ENCODE measurements around the gene TMEM63A.

GRCh38 chr1:225835856-225836255 lies 46.3 kb downstream of the TMEM63A start:
- TF ChIP-seq CTCF (IDR thresholded peaks at IDR 0.05; ENCODE audit: extremely low read depth in 1 of 2, insufficient read depth in 1 of 2, low read depth in 1 of 2, low read length in 2 of 2) (no peak), JUN (IDR thresholded peaks at IDR 0.05; ENCODE audit: borderline replicate concordance, insufficient read depth, insufficient read length, low read depth) (no peak), POLR2A (IDR thresholded peaks at IDR 0.05; ENCODE audit: low read depth, low read length) (no peak), EZH2 (IDR thresholded peaks at IDR 0.05; ENCODE audit: borderline replicate concordance, low read depth, low read length, severe bottlenecking) (no peak), GATA2 (IDR thresholded peaks at IDR 0.05; ENCODE audit: insufficient read depth, insufficient read length, low read depth, low read length) (no peak), MAX (IDR thresholded peaks at IDR 0.05; ENCODE audit: insufficient read depth, insufficient read length) (no peak)

Measured in endothelial cell of umbilical vein (primary cell).